ENCODE data around the gene HMGB2. TPM values are rescaled to one million over a fixed set of nuclear protein-coding genes. Genes with fewer than 3 reads are reported as not detected.

Gene HMGB2
- polyA plus RNA-seq, 1 donor from 2014 or later, result 184 TPM

- Histone ChIP-seq H3K9me3 (ENCODE audit: low read length) (no peaks in the 10 kb centered on the region), H4K20me1 (ENCODE audit: insufficient read depth) (no peaks in the 10 kb centered on the region), H3K27ac (ENCODE audit: low read length) (no peak overlapping the region), H2AFZ (ENCODE audit: low read depth, low read length) (no peak overlapping the region), H3K27me3 (ENCODE audit: insufficient read depth, low read depth, low read length) (no peaks in the 10 kb centered on the region), H3K4me3 (ENCODE audit: low read length) (no peak overlapping the region), H3K79me2 (replicated peaks; ENCODE audit: insufficient read depth, low read length) (no peaks in the 10 kb centered on the region), H3K9me2 (ENCODE audit: insufficient read depth, low read length) (no peaks in the 10 kb centered on the region), H3K36me3 (ENCODE audit: insufficient read depth, low read length) (no peaks in the 10 kb centered on the region), H3K4me2 (ENCODE audit: low read length) (no peak overlapping the region), H3K9ac (ENCODE audit: low read length) (no peak overlapping the region), H3F3A (ENCODE audit: insufficient read depth, low read length, poor library complexity, severe bottlenecking) (no peaks in the 10 kb centered on the region)
- TF ChIP-seq CTCF (IDR thresholded peaks at IDR 0.05; ENCODE audit: poor library complexity, severe bottlenecking) (no peak), TAF1 (IDR thresholded peaks at IDR 0.05; ENCODE audit: low read depth) (no peak), RAD21 (conservative IDR thresholded peaks at IDR 0.05) (no peak), POLR2AphosphoS5 (IDR thresholded peaks at IDR 0.05) (no peak), EP300 (conservative IDR thresholded peaks at IDR 0.05; ENCODE audit: poor library complexity, severe bottlenecking) (no peak)
Observed at GRCh38 chr4:173291899-173292298, 42.3 kb downstream of the HMGB2 start.

- no peak overlapping the region for H2AFZ ChIP-seq (ENCODE audit: low read depth, low read length)
Observed at GRCh38 chr4:173289353-173289727, 44.8 kb downstream of the HMGB2 start.

More at GRCh38 chr4:173289353-173289727, 44.8 kb downstream of the HMGB2 start:
- Histone ChIP-seq H3K36me3 (ENCODE audit: insufficient read depth, low read length) (no peaks in the 10 kb centered on the region), H3K27ac (ENCODE audit: low read length) (no peak overlapping the region), H3K27me3 (ENCODE audit: insufficient read depth, low read depth, low read length) (no peaks in the 10 kb centered on the region), H3K9me3 (ENCODE audit: low read length) (no peaks in the 10 kb centered on the region), H3K79me2 (replicated peaks; ENCODE audit: insufficient read depth, low read length) (no peaks in the 10 kb centered on the region), H3K4me2 (ENCODE audit: low read length) (no peak overlapping the region), H4K20me1 (ENCODE audit: insufficient read depth) (no peaks in the 10 kb centered on the region), H3K9ac (ENCODE audit: low read length) (no peak overlapping the region), H3K9me2 (ENCODE audit: insufficient read depth, low read length) (no peaks in the 10 kb centered on the region), H3K4me3 (ENCODE audit: low read length) (no peak overlapping the region), H3F3A (ENCODE audit: insufficient read depth, low read length, poor library complexity, severe bottlenecking) (no peaks in the 10 kb centered on the region)
- TF ChIP-seq EP300 (conservative IDR thresholded peaks at IDR 0.05; ENCODE audit: poor library complexity, severe bottlenecking) (no peak), CTCF (IDR thresholded peaks at IDR 0.05; ENCODE audit: poor library complexity, severe bottlenecking) (no peak), TAF1 (IDR thresholded peaks at IDR 0.05; ENCODE audit: low read depth) (no peak), EZH2 (IDR thresholded peaks at IDR 0.05; ENCODE audit: borderline replicate concordance, insufficient read depth, low read length, poor library complexity, severe bottlenecking) (no peak), POLR2AphosphoS5 (IDR thresholded peaks at IDR 0.05) (no peak), REST (IDR thresholded peaks at IDR 0.05; ENCODE audit: borderline replicate concordance) (no peak), SMC3 (conservative IDR thresholded peaks at IDR 0.05; ENCODE audit: poor library complexity) (no peak), RAD21 (conservative IDR thresholded peaks at IDR 0.05) (no peak), MXI1 (conservative IDR thresholded peaks at IDR 0.05; ENCODE audit: poor library complexity, severe bottlenecking) (no peak)
